Endometrial microvascular endothelial cells (primary cell): ENCODE results near the gene EFCAB11. TPM values are rescaled to one million over a fixed set of nuclear protein-coding genes. Genes with fewer than 3 reads are reported as not detected.
"Not testable (repeated sequence)": the region's sequence is repeated elsewhere in the genome, so short reads cannot be mapped to it uniquely, and the experiment has no call there.

Experiments used
- in situ Hi-C: cut with HindIII; loops from 2 replicates; pipeline ENCODE4 v1.10.0; 2017; ENCODE audit warnings: low sequenced_read_pairs, low pct_unique_long_range_greater_than_20kb; ENCODE audit errors: inconsistent ontology term
- total RNA-seq: library from RNA; depleted of rRNA; stranded (reverse); fragments of >200 nt; gene quantifications from one replicate; pipeline ENCODE4 v1.2.3, GENCODE V29; 2015; ENCODE audit errors: inconsistent ontology term

Gene EFCAB11
- total RNA-seq, 1 donor from 2014 or later, result 2.1 TPM

DNA sequence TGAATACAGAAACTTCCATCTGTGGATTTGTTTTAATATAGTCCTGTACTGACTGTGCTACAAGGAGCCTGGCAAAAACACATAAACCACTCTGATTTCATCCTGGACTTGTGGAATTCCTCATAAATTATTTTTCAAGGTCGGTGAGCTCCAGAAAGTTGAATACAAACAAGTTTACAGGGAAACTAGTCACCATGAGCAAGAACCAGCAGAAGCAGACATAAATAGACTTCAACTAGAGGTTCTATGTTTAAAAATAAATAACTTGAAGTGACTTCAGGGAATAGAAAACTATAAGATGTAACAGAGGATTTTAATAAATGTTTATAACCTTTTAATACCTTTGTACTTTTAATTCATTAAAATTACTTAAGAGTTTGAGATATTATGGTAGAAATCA lies 63.5 kb downstream of the EFCAB11 start:
- in situ Hi-C loops, result no loop called here

DNA sequence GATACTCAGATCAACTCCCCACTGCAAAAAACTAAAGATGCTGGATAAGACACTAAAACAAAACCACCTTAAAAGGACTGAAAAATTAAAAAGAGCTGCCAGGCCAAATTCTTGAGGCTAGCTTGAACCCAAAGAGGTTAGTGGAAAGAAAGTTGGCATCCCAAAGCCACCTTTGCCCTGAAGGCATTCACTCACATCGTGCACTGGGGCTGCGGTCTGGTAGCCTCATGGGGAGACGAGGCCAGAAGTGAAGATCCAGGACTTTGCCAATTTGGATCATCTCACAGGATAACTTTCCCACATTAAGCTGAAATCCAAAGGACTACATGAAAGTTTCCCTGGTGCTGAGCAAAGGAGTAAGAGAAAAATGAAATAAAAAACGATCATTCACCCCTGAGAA lies 63.9 kb downstream of the EFCAB11 start:
- in situ Hi-C loops, result no loop called here

DNA sequence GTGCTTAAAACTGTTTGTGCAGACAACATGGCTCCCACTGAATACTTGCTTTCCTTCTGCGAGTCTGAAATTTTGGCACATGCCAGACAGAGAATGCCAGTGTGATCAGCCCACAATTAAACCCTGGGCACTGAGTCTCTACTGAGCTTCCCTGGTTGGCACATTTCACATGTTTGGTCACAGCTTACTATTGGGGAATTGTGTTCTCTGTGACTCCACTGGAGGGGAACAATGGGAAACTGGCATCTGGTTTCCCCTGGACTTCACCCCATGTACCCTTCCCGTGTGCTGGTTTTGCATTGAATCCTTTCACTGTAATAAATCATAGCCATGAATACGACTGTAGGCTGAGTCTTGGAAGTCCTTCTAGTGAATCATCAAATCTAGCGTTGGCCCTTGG lies 64.9 kb downstream of the EFCAB11 start:
- in situ Hi-C loops, result no loop called here

DNA sequence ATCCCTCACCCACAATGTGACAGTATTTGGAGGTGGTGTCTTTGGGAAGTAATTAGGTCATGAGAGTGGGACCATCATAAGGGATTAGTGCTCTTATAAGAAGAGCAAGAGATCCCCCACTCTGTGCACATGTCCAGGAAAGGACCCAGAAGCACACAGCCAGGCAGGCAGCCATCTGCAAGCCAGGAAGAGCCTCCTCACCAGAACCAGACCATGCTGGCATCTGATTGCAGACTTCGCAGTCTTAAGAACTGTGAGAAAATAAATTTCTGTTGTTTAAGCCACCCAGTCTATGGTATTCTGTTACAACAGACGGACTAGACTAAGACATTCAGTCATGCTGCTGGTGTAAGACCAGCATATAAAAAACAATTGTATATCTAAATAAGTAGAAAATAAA lies 69.8 kb downstream of the EFCAB11 start:
- in situ Hi-C loops, result no loop called here

DNA sequence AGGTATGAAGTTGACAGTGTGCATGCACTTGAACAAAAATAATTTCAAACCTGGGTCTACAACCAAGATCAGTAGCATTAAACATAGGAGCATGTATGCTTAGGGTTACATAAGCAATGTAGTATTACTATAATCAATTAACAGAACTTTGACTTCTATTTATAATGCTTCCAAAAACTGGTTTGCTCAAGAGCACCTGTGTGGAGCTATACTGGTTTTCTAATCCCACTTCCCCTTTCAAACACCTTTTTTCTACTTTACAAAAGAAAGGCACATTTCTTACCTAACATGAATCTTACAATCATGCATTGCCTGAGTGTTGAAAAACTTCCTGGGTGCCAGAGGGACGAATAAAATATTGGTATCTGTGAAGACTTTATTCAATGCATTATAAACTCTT lies 72.7 kb downstream of the EFCAB11 start:
- in situ Hi-C loops, result no loop called here

DNA sequence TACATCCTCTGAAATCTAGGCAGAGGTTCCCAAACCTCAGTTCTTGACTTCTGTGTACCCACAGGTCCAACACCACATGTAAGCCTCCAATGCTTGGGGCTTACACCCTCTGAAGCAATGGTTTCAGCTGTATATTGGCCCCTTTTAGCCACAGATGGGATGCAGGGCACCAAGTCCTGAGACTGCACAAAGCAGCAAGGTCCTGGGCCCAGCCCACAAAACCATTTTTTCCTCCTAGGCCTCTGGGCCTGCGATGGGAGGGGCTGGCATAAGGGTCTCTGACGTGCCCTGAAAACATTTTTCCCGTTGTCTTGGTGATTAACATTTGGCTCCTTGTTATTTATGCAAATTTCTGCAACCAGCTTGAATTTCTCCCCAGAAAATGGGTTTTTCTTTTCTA lies 80.4 kb downstream of the EFCAB11 start:
- in situ Hi-C loops, result not testable (repeated sequence)

DNA sequence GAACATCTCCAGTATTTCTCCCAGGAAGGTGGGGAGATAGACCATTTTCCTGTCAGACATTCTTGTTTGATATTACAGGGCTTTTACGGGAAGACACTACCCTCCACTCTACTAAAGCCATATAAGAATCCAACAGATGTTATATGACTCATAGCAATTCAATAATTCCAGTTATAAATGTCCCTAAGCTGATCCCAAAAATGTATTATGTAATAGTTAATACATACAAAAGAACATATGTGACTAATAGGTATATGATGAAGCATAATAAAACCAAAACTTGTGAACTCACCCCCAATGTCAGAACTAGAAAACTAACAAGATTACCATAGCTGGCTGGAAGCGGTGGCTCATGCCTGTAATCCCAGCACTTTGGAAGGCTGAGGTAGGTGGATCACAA lies 84.2 kb downstream of the EFCAB11 start:
- in situ Hi-C loops, result no loop called here

DNA sequence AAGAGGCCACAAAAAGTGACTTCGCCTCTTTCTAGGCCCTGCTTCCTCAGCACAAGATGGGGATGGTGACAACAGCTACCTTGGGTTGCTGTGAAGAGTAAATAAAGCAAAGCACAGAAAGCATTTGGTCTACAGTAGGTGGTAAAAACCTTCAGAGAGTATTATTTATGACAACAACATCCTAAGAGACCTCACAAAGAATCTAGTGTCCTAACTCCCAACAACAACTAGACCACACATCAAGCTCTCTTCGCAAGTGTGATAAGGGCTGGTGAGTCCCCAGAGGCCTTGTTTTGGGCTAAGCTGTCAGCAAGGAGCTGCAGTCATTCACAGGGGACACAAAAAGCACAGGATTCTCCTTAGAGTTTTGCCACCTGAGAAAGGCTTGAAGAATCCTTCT lies 84.9 kb downstream of the EFCAB11 start:
- in situ Hi-C loops, result no loop called here

DNA sequence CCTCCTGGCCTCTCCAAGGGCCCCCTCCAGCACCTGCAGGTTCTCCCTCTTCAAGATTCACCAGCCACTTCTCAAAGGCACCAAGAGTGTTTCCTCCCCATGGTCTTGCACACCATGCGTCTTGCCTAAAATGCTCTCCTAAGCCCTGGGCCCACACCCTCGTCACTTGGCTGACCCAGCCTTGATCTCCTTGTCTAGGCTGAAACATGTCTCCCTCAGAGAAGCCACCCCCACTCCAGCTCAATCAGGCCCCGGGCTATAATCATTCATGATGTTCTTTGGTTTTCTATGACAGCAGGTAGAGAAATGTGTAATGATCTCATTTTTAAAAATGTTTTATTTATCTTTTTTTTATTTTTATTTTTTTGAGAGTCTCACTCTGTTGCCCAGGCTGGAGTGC lies 88.1 kb downstream of the EFCAB11 start:
- in situ Hi-C loops, result no loop called here

DNA sequence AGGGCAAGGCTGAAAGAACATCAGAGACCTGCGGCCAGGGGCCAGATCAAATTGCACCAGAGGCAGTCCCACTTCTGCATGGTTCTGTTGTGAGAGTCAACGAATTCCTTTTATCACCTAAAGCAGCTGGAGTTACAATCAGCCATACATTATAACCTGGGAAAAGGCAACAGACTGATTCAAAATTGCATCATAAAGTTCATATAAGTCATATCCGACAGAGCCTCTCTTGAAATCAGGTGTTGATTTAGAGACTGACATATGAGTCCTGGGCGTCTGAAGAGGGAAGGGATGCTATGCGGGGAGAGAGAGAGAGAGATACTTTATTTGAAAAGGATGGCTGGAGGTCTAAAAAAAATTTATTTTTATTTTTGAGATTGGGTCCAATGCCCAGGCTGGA lies 89.4 kb downstream of the EFCAB11 start:
- in situ Hi-C loops, result no loop called here

DNA sequence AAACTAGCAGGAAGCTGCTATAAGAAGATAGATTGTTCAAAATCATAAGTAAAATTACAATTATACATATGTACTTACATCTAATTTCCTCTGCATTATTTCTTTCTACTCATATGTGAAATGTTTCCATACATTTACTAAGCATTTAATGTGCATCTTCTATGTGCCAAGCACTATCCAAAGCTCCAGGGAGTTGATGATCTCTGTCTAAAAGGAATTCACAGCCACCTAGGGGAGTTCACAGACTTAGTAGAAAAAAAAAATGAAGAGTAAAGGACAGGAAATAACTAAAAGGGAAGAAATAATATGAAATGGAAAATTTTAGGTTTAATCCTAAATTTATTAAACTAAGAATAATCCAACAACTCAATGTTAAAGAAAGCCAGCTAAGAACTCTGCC lies 91.7 kb downstream of the EFCAB11 start:
- in situ Hi-C loops, result no loop called here

DNA sequence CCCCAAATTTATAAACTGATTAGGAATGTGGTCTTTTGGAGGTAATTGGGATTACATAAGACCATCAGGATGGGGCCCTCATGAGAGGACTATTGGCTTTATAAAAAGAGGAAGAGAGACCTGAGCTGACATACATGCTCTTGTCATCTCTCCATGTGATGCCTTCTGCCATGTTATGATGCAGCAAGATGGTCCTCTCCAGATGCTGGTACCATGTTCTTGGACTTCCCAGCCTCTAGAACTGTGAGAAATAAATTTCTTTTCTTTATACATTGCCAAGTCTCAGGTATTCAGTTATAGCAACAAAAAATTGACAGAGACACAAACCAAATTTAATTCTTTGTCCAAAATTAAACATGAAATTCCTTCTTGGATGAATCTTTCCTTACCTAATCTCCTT lies 92.9 kb downstream of the EFCAB11 start:
- in situ Hi-C loops, result no loop called here

DNA sequence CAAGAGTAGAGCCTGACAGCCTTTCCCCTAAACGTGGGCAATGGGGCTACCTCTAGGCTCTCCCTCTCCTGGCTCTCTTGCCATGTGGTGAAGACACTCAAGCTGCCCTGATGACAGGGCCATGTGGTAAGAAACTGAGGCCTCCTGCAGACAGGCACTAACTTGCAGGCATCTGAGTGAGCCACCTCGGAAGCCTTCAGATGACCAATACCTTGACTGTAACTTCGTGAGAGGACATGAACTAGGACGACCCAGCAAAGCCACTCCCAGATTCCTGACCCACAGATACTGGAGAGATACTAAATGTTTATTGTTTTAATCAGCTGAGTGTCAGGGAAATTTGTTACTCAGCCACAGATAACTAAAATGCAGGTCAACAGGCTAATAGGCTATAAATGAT lies 96.4 kb downstream of the EFCAB11 start:
- in situ Hi-C loops, result no loop called here

DNA sequence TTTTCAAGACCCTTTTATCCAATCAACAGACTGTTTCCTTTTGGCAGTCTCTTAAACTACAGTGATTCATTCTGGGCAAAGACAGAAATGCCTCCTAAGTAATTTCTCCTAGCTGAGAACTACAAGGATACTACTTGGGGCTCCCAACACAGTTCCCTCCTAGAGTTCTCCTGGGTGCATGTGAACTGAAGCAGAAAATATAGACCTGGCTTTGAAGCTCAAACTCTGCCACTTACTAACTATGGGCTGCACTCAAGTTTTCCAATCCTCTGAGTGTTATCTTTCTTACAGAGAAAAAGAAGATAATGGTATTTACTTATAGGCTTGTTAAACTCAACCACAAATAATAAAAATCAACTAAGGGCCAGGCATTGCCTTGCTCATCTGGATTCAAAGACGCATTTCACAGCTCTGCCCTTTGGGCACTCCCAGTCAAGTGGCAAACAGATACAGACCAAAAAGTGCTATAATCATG lies 97.6 kb downstream of the EFCAB11 start:
- in situ Hi-C loops, result no loop called here

DNA sequence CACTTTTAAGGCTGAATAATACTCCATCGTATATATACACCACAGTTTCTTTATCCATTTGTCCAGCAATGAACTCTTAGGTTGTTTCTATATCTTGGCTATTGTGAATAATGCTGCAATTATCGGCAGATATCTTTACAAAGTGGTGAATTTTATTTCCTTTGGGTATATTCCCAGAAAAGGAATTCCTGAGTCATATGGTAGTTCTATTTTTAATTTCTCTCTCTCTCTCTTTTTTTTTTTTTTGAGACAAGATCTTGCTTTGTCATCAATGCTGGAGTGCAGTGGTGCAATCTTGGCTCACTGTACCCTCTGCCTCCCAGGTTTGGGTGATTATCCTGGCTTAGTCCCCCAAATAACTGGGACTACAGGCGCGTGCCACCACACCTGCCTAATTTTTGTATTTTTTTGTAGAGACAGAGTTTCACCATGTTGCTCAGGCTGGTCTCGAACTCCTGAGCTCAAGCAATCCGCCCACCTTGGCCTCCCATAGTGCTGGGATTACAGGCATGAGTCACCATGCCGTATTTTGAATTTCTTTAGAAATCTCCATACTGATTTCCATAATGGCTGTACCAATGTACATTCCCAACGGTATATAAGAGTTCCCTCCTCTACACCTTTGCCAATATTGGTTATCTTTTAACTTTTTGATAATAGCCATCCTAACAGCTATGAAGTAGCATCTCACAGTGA lies 98.4 kb downstream of the EFCAB11 start:
- in situ Hi-C loops, result no loop called here

DNA sequence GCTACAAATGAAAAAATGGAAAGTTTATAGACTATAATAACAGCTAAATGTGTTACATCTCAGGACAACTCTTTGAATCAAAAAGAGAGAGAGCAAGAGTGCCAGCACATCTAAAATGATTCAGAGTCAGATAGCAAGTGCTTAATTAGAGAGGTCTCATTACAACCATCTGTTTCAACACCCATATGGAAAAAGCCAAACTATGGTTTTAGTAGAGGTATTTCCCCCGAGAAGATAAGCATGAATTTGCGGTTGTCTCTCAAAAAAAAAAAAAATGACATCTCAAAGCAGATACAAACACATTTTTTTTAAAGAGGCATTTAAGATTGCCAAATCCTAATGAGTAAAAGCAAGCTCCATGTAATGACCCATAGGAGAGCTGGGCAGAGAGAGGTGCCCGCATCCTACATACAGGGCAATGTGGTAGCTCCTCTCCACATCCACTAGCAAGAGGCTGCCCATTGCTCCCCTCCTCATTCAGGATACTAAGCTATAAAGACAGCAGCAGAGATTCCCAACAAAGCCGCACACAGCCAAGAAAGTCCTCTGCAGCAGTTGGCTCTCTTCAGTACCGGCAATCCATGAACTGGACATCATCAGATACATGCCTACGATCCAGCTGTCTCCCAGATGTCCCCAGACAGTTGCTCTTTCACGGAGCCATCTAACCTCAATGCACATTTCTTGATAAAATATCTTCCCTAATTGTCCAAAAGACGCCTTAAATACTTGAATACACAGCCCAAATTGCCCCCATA lies 100.4 kb downstream of the EFCAB11 start:
- in situ Hi-C loops, result no loop called here

DNA sequence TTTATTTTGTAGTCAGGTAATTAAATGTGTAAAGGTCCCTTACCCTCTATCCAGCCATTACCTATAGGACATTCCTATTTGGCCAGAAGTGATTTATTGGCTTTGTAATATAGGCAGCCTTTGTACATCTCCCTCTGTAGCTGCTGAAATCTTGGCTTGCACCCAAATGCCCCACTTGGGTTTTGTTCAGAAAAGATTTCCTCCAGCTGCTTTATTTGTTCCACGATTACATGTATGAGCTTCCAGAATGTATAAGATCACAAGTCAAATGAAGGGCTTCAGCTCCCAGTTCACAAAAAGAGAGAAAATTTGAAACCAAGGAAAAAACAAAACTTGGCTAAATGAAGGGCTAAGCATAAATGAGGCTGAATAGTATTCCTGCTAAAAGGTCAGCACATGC lies 103.4 kb downstream of the EFCAB11 start:
- in situ Hi-C loops, result no loop called here

DNA sequence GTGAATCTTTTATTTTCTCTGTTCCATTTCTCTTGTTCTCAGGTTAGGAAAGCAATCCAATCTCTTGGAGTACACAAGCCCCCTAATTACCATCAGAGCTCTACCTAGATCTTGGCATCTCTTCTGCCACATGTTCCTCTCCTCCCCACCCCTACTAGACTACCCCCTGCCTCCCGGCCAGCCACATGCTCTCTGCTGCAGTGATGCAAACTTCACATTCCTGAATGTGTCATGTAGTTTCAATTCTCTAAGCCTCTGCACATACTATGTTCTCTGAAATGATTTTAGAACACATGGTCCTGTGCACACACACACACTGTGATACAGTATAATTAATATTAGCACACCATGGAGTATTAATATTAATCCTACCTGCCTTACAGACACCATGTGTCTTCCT lies 104.6 kb downstream of the EFCAB11 start:
- in situ Hi-C loops, result no loop called here

DNA sequence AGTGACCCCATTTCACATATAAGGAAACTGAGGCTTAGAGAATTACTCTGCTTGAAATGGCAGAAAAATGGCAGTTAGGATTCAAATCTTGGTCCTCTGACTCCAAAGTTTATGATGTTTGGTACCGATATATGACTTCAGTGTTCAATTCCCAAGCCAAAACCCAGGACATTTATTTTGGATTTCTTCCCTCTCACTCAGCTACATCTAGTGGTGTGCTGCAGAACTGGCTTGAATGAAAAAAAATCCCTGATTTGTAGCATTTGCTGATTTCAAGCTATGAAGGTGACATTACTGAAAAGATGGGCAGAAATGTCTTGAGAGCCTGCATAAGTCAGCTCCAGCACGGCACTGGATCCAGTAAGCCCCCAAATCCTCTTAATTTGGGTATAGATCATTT lies 106.4 kb downstream of the EFCAB11 start:
- in situ Hi-C loops, result no loop called here

DNA sequence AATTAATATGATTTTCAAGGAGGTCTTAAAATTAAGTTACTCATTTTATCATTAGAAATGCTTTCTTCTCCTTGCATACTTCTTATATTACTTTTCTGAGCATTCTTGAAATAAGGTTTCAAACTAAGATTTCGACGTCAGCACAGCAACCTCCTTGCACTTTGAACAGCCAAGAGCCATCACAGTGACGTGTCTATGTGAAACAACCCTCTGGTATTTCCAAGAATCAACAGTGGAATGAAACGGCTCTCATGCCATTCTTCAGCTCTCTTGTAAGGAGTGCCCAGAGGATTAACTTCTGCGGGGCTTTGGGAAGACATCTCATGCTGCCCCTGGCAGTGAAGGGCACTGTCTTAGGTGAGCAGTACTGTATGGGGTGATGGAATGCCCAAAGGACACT lies 109.2 kb downstream of the EFCAB11 start:
- in situ Hi-C loops, result no loop called here

DNA sequence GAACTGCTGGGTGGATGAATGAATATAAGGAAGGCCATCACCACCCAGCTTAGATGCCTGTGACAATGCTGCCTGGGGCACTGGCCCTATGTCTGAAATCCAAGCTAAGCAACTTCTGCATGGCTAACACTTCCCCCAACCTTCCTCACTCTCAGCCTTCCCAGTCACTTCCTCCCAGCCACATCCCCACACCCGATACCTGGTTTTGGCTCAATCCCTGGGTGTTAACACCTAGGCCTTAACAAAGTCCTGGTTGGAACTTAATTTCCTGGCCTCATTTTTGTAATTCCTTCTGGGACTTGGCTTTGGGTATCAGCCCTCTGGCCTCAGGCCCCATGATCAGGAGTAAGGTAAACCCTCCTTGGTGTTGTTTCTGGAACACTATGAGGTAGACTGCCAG lies 110.0 kb downstream of the EFCAB11 start:
- in situ Hi-C loops, result no loop called here
